Muscle layer of colon (tissue), 2 donors: Measurements from ENCODE around the gene H2BW2.
"Not testable (repeated sequence)": the region's sequence is repeated elsewhere in the genome, so short reads cannot be mapped to it uniquely, and the experiment has no call there.

Experiments used
- H3K27ac ChIP-seq: one replicate; pipeline ENCODE4 v1.7.0; 2013; ENCODE audit warnings: low read depth, mild to moderate bottlenecking, low read length, moderate library complexity
- H3K27me3 ChIP-seq, 2 donors: one replicate each; pipeline ENCODE4 v1.7.0; 2013; ENCODE audit warnings: low read length in 2 of 2, mild to moderate bottlenecking in 2 of 2; ENCODE audit not compliant: insufficient read depth in 2 of 2, control insufficient read depth in 1 of 2
- H3K36me3 ChIP-seq: one replicate; pipeline ENCODE4 v1.7.0; 2013; ENCODE audit warnings: mild to moderate bottlenecking, low read length; ENCODE audit not compliant: insufficient read depth
- H3K4me1 ChIP-seq: one replicate; pipeline ENCODE4 v1.7.0; 2013; ENCODE audit warnings: mild to moderate bottlenecking, low read length; ENCODE audit not compliant: insufficient read depth
- H3K4me3 ChIP-seq, 2 donors: one replicate each; pipeline ENCODE4 v1.7.0; 2013; ENCODE audit warnings: low read length in 2 of 2, low read depth in 1 of 2, mild to moderate bottlenecking in 1 of 2, moderate library complexity in 1 of 2
- H3K9ac ChIP-seq: one replicate; pipeline ENCODE4 v1.7.0; 2013; ENCODE audit warnings: low read length
- H3K9me3 ChIP-seq: one replicate; pipeline ENCODE4 v1.7.0; 2013; ENCODE audit warnings: mild to moderate bottlenecking, low read length
- donor health status: abdominal sarcoma.
- donor health status: Adenocarcinoma of cecum.

Gene H2BW2

DNA sequence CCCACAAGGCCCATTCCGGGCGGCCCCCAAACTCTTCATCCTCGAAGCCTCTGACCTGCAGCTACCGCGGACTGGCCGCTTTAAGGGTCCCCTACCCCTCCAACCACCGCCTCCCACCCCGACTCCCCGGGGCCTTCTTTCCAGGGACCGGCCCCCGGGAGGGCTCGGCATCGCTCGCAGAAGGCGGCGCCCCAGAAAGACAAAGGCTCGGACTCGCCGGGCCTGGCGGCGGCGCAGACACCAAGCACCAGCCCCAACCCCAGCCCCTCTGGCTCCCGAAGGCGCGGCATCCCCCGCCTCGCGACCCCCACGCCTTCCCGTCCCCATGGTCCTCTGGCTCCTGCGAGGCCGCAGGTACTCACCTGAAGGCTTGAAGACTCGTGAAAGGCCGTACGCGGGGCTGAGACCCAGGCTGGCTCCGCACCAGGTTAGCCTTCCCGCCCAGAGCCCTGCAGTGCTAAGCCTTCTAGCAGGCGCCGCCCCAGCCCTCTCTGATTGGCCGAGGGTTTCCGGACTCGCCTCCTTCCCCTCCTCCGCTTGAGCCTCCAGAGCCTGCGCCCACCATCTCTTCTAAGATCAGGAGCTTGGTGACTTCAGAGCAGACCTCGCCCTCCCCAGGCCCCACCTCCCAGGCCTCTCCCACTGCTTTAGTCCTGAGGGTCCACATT is 36.2 kb downstream of the H2BW2 start, which contains the start of gene TMSB15C:
TSS of gene TMSB15C (minus strand) at position 459 of the 668 bp plus-strand sequence.
- H3K9me3 ChIP-seq, H3K4me3 ChIP-seq, H3K9ac ChIP-seq, H3K36me3 ChIP-seq, H3K27me3 ChIP-seq, H3K27ac ChIP-seq, H3K4me1 ChIP-seq: not testable (repeated sequence)

DNA sequence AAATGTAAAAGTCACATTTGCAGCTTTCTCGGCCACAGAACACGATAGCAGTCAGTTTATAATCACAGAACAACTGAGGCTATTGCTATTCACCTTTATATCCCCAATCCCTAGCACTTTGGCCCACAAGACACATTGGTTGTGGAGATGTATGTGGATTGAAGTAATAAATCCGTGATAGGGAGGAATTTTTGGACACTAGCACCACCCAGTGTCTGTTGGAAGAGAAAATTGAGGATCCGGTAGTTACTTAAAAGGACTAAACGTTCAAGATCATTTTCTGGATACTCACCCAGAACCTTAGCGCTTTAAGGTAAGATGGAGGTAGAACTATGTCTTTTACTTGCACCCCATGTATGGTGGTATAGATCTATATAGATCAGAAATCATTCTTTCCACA is 38.1 kb downstream of the H2BW2 start:
- not testable (repeated sequence) for H3K9me3 ChIP-seq, H3K4me3 ChIP-seq, H3K36me3 ChIP-seq, H3K9ac ChIP-seq, H3K27ac ChIP-seq, H3K4me1 ChIP-seq, H3K27me3 ChIP-seq

DNA sequence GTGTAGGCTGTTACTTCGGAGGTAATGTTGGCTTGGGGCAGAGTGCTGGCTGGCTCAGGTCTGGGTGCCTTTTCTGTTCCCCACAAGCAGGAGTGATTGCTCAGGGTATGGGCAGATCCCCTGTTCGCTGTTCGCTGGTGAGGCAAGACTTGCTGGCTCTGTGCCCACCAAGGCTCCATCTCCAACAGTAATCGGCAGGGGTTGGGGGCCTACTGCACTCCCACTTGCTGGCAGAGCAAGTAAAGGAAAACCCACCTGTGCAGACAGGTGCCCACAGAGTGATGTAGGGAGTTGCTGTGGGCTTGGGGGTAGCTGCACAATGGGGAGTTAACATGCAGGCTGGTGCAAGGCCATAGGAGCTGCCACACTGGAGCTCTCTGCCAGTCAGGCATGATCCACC is 44.3 kb downstream of the H2BW2 start:
- Histone ChIP-seq H3K4me3 (no peak overlapping the region), H3K36me3 (no peaks in the 10 kb centered on the region), H3K9me3 (no peaks in the 10 kb centered on the region), H3K4me1 (no peaks in the 10 kb centered on the region), H3K27ac (no peak overlapping the region), H3K9ac (no peak overlapping the region), H3K27me3 (peaks cover 0 to 8% of the 10 kb centered on the region in 2 donors)

DNA sequence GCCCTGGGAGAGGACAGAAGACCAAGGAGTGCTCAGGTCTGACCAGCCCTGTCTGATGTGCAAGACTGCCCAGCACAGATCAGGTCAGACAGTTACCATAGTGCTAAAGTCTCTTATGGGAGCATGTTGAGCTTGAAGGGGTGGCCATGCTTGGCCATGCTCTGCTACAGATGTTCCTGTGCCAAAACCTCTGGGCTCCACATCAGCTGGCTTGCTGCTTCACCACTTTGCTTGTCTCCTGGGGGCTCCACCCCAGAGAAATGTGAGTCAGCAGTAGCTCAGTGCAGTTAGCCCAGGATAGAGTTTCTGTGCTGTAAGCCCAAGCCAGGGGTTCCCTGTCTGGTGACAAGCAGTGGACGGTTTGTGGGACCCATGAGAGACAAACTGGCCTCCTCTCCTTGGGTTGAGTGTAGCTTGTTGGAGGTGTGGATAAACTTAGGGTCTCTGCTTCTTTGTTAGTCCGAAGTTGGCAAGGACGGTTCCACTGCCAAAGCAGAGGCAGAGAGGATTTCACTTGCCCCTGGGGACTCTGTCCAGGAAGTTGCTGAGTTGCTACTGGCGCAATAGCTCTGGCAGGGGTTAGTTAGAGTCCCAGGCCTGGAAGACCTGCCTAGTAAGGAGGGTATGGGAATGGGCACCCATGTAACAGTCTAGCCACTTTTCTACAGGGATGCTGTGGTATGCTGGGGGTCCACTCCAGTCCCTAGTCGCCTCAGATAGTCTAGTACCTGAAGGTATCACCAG is 45.0 kb downstream of the H2BW2 start:
- Histone ChIP-seq H3K27me3 (peaks cover 0 to 8% of the 10 kb centered on the region in 2 donors), H3K36me3 (no peaks in the 10 kb centered on the region), H3K9me3 (no peaks in the 10 kb centered on the region), H3K9ac (no peak overlapping the region), H3K4me3 (no peak overlapping the region), H3K4me1 (no peaks in the 10 kb centered on the region), H3K27ac (no peak overlapping the region)

DNA sequence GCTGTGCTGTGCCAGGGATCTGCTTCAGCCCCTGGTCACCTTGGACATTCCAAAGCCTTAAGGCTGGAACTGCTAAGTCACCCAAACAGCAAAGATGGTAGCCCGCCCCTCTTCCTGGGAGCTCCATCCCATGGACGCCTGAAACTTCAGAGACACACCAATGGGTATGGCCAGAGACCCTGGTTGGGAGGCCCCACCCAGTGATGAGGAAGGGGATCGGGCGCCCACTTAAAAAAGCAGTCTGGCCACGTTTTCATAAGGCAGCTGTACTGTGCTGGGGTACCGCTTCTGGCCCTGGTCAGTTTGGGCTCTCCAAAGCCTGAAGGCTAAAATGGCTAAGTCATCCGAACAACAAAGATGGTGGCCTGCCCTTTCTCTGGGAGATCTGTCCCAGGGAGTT is 45.7 kb downstream of the H2BW2 start:
- peaks cover 0 to 8% of the 10 kb centered on the region in 2 donors for H3K27me3 ChIP-seq
- no peaks in the 10 kb centered on the region for H3K9me3 ChIP-seq
- no peaks in the 10 kb centered on the region for H3K4me1 ChIP-seq
- H3K27ac ChIP-seq: no peak overlapping the region
- H3K36me3 ChIP-seq: no peaks in the 10 kb centered on the region
- H3K9ac ChIP-seq: no peak overlapping the region
- H3K4me3 ChIP-seq: no peak overlapping the region

DNA sequence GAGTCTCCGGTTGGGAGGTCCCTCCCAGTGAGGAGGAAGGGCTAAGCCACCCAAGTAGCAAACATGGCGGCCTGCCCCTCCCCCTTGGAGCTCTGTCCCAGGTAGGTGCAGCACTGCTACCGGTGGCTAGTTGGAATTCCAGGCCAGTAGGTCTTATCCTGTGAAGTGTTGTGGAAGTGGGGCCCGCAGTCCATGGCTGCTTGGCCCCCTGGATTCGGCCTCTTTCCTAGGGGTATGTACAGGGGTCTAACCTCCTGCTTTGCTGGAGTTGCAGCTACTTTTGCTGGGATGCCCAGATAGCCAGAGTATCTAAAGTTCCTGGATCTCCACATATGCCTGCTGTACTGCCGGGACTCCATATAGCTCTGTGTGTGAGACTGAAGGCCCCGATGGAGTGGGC is 46.2 kb downstream of the H2BW2 start:
- Histone ChIP-seq H3K36me3 (no peaks in the 10 kb centered on the region), H3K9ac (no peak overlapping the region), H3K27me3 (peaks cover 0 to 8% of the 10 kb centered on the region in 2 donors), H3K27ac (no peak overlapping the region), H3K4me1 (no peaks in the 10 kb centered on the region), H3K9me3 (no peaks in the 10 kb centered on the region), H3K4me3 (no peak overlapping the region)
